ENCODE results near the gene UBXN6.
A peak's percentile ranks its signal among the peaks of the same experiment; 100 is the strongest.

The UBXN6 gene

DNA sequence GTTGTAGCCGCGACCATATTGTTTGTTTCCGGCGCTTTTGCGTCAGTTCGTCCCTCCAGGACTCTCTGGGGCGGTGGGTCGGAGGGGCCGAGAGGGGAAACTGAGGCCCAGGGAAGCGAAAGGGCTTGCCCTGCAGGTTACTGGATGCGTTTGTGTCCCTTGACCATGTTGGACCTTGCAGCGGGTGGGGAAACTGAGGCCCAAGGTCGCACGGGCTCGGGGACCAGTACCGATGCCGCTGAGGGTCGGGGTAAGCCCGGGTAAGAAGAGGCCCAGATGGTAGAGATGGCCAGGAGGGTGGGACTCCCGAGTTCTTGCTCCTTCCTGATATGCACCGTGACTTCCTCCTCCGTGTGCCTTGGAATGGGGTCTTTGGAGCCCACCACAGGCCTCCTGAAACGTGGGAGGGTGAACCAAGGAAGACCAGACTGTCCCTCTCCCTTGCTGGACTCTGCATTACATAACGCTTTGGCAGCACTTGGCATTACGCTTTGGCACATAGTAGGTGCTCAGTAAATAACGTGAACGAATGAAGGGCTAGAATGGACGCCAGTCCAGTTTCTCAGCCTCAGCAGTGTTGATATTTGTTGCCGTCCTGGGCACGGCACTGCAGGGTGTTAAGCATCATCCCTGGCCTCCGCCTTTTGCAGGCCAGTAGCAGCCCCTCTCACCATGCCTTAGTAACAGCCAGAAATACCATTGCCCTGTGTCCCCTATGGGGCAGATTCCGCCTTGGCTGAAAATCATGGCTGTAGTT is 54.4 kb downstream of the UBXN6 start:
- Histone ChIP-seq H3K4me1 (ENCODE audit: control insufficient read depth, insufficient read depth, low read length) (peaks cover 16% of the 10 kb centered on the region), H3K4me3 (ENCODE audit: insufficient read depth, low read depth, low read length) (peak overlapping the region; percentile 89), H3K27ac (ENCODE audit: insufficient read depth, low read depth, low read length, poor library complexity, severe bottlenecking) (peak overlapping the region; percentile 72), H3K9me3 (ENCODE audit: control insufficient read depth, low read length) (no peaks in the 10 kb centered on the region), H3K36me3 (ENCODE audit: control insufficient read depth, insufficient read depth, low read length) (no peaks in the 10 kb centered on the region), H3K27me3 (ENCODE audit: control insufficient read depth, insufficient read depth, low read length, poor library complexity, severe bottlenecking) (no peaks in the 10 kb centered on the region)
- WGBS, 2 experiments, result 5 to 6% methylated on average over 32 of the region's 32 CpGs

DNA sequence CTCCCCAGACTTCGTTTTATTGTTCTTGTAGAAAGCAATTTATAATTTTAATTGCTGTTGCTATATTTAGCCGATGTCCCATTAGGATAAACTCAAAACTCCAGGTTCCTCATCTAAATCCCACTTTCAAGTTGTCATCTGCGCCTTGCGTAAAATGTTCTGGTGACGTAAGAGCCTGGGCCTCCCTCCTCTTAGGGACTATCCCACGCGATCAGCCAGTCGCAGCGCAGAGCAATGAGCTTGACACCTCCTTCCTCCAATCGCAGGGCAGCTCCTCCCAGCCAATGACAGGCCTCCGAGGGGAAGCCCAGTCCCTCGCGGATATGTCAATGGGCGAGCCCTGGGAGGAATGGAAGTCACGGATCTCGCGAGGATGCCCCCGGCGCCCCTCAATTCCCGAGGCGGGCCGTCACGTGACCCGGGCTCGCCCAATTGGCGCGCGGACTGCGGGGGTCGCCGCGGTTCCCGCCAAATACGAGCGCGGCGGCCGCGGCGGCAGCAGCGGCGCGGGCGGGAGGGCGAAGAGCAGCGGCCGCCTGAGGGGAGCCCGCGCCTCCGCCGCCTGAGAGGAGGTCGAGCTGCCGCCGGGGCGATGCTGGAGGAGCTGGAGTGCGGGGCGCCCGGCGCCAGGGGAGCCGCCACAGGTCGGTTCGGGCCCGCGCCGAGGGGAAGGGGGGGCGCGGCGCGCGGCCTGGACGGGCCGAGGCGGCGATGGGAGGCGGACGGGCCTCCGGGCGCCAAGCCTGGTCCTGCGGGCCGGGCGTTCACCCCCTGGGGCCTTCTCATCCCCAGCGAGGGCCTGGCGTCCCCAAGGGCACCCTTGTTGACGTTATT is 55.2 kb downstream of the UBXN6 start, which contains the start of gene CHAF1A:
Gene CHAF1A, plus strand, starts transcription at position 470 of the 834 bp plus-strand sequence. Its CDS starts 123 bp downstream, at position 593.
- peaks cover 18% of the 10 kb centered on the region for H3K4me1 ChIP-seq (ENCODE audit: control insufficient read depth, insufficient read depth, low read length)
- H3K4me3 ChIP-seq (ENCODE audit: insufficient read depth, low read depth, low read length), result peak within 1 kb of the TSS; percentile 89
- peak within 1 kb of the TSS; percentile 72 for H3K27ac ChIP-seq (ENCODE audit: insufficient read depth, low read depth, low read length, poor library complexity, severe bottlenecking)
- H3K27me3 ChIP-seq (ENCODE audit: control insufficient read depth, insufficient read depth, low read length, poor library complexity, severe bottlenecking), result no peaks in the 10 kb centered on the region
- H3K9me3 ChIP-seq (ENCODE audit: control insufficient read depth, low read length), result no peaks in the 10 kb centered on the region
- H3K36me3 ChIP-seq (ENCODE audit: control insufficient read depth, insufficient read depth, low read length), result no peaks in the 10 kb centered on the region
- WGBS, 2 experiments, result 0% methylated on average over 83 to 84 of the region's 84 CpGs

DNA sequence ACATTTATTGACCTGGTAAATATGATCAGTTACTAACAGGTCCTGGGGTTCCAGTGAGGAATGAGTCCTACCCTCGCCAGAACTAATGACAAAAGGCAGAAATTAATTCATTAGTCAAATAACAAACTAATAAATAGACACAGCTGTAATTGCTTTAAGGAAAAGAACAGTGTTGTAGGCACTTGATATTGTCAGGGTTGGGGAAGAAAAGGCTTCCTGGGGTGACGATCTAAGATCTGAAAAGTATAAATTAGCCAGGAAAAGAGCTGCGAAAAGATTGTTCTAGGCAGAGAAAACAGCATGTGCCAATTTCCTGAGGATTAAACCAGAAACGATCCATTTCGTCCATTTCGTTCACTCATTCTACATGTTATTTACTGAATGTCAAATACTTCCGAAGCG is 55.8 kb downstream of the UBXN6 start:
- Histone ChIP-seq H3K4me3 (ENCODE audit: insufficient read depth, low read depth, low read length) (peak overlapping the region; percentile 5), H3K27ac (ENCODE audit: insufficient read depth, low read depth, low read length, poor library complexity, severe bottlenecking) (peak overlapping the region; percentile 3), H3K4me1 (ENCODE audit: control insufficient read depth, insufficient read depth, low read length) (peaks cover 25% of the 10 kb centered on the region), H3K27me3 (ENCODE audit: control insufficient read depth, insufficient read depth, low read length, poor library complexity, severe bottlenecking) (no peaks in the 10 kb centered on the region), H3K9me3 (ENCODE audit: control insufficient read depth, low read length) (no peaks in the 10 kb centered on the region), H3K36me3 (ENCODE audit: control insufficient read depth, insufficient read depth, low read length) (no peaks in the 10 kb centered on the region)
- 43 to 44% methylated on average over 5 to 8 of the region's 8 CpGs for WGBS, 2 experiments

DNA sequence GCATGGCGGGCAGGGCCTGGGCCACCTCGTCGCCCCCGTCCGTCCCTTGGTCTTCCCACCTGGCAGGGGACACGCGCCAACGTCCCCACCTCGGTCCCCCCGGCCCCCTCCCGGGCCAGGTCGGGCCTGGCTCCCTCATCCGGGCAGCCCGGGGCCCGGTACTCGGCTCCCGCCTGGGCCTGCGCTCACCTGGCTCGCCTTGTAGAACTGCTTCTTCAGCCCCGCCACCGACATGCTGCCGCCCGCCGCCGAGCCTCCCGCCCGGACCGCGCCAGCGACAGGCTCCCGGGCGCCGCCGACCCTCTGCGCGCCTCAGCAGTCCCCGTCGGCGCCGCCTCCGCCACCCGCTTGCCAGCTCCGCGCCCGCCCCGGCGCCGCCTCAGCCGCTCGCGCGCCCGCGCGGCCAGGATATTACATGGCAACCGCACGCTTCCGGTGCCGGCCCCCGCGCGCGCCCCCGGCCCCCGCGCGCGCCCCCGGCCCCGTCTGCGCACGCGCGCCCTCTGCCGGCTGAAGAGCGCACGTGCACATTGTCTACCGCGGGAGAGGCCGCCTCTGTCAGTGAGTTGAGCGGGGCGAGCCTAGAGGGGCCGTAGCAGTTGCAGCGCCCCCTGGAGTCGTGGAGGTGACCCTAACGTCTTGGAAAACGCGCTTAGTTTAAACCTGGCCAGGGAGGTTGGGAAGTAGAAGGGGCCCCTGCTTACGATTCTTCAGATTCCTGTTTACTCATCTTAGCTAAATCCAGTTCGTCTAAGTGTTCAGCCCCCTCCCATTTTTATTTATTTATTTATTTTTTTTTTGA is 57.3 kb downstream of the UBXN6 start, which contains the start of gene SH3GL1:
Gene SH3GL1, minus strand, starts transcription at position 413 of the 802 bp plus-strand sequence. Its CDS starts 179 bp downstream, at position 234.
- H3K4me1 ChIP-seq (ENCODE audit: control insufficient read depth, insufficient read depth, low read length), result peaks cover 26% of the 10 kb centered on the region
- 0 to 1% methylated on average over 90 of the region's 90 CpGs for WGBS, 2 experiments
- peak within 1 kb of the TSS; percentile 89 for H3K4me3 ChIP-seq (ENCODE audit: insufficient read depth, low read depth, low read length)
- H3K36me3 ChIP-seq (ENCODE audit: control insufficient read depth, insufficient read depth, low read length), result no peaks in the 10 kb centered on the region
- no peaks in the 10 kb centered on the region for H3K27me3 ChIP-seq (ENCODE audit: control insufficient read depth, insufficient read depth, low read length, poor library complexity, severe bottlenecking)
- no peak within 1 kb of the TSS for H3K27ac ChIP-seq (ENCODE audit: insufficient read depth, low read depth, low read length, poor library complexity, severe bottlenecking)
- H3K9me3 ChIP-seq (ENCODE audit: control insufficient read depth, low read length), result no peaks in the 10 kb centered on the region

DNA sequence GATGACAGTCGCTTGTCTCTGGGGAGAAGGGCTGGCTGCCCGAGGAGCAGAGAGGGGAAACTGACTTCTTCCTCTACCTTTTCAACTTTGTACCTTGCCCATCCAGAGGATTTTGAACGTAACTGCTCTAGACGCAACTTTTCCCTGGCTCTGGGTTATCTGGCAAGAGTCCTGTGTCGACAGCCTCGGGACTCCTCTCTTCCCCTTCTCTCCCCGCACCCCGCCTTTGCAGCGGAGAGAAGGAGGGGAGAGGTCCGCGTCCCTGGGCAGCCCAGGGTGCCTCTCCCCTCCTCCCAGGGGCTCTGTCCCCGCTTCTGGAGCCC is 57.8 kb downstream of the UBXN6 start:
- Histone ChIP-seq H3K36me3 (ENCODE audit: control insufficient read depth, insufficient read depth, low read length) (no peaks in the 10 kb centered on the region), H3K4me1 (ENCODE audit: control insufficient read depth, insufficient read depth, low read length) (peaks cover 32% of the 10 kb centered on the region), H3K27ac (ENCODE audit: insufficient read depth, low read depth, low read length, poor library complexity, severe bottlenecking) (no peak overlapping the region), H3K9me3 (ENCODE audit: control insufficient read depth, low read length) (no peaks in the 10 kb centered on the region), H3K4me3 (ENCODE audit: insufficient read depth, low read depth, low read length) (peak overlapping the region; percentile 89), H3K27me3 (ENCODE audit: control insufficient read depth, insufficient read depth, low read length, poor library complexity, severe bottlenecking) (no peaks in the 10 kb centered on the region)
- WGBS, 2 experiments, result 1% methylated on average over 12 of the region's 12 CpGs

DNA sequence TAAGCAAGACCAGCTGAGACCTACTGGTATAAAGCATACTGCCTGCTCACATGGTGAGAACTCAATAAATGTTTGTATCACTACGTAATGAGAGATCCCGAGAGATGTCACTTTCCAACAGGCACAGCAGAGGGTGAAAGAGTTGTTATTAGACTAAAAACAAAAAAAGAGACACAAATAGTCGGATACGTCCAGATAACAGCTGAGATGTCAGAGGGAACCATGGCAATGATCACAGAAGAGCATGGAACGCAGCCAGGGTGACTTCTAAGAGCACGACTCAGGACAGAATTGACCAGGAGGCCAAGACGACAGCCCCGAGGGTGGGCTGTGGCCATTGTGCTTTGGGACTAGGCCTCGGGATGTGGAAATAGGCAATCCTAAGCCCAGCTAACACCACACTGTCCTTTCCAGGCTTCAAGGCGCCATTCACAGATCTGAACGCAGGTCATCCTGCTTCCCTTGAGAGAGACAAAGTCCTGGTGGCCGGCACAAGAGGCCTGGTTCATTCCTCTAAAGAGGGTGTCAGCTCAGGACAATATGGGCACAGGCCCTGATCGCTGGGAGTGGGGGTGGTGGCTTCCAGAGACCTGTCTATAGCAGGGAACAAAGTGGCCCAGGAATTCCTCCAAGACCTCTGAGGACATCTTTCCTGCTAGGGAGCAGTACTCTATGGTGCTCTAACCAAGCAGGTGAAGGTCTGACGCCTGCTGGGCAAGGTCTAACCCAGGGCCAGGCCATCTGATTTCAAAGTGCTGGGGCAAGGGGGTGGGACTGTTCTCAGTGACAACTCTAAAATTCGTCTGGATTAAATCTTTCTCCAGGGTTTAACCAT is 60.4 kb downstream of the UBXN6 start:
- Histone ChIP-seq H3K4me3 (ENCODE audit: insufficient read depth, low read depth, low read length) (no peak overlapping the region), H3K36me3 (ENCODE audit: control insufficient read depth, insufficient read depth, low read length) (no peaks in the 10 kb centered on the region), H3K4me1 (ENCODE audit: control insufficient read depth, insufficient read depth, low read length) (peaks cover 48% of the 10 kb centered on the region), H3K9me3 (ENCODE audit: control insufficient read depth, low read length) (no peaks in the 10 kb centered on the region), H3K27ac (ENCODE audit: insufficient read depth, low read depth, low read length, poor library complexity, severe bottlenecking) (no peak overlapping the region), H3K27me3 (ENCODE audit: control insufficient read depth, insufficient read depth, low read length, poor library complexity, severe bottlenecking) (no peaks in the 10 kb centered on the region)
- 90 to 92% methylated on average over 15 of the region's 15 CpGs for WGBS, 2 experiments
